ENCODE data around the gene ZMIZ1. TPM values are rescaled to one million over a fixed set of nuclear protein-coding genes. Genes with fewer than 3 reads are reported as not detected.

ZMIZ1 gene
- total RNA-seq, 1 experiment from 2014 or later = 23.5 TPM

DNA sequence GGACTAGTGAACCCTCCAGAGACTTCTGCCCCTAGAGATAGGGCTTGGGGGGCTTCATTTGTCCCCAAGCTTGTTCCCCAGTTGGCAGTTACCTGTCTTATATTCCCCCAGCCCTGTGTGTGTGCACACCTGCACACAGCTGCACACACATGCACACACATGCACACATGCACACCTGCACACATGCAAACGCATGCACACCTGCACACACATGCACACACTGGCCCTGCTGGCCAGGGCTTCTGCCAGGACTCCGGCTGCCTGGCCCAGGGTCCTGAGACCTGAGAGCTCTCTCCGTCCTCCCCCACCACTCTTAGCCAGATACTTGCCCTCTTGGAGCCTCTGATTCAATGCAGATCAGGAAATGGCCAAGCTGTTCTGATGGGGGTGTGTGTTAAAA is 6.7 kb downstream of the ZMIZ1 start:
- TF ChIP-seq CTCF (IDR thresholded peaks at IDR 0.05; ENCODE audit: unreplicated experiment) = no peak
- peaks cover 75% of the 10 kb centered on the region for H3K4me1 Mint-ChIP-seq (ENCODE audit: low read depth, unreplicated experiment)
- BruUV-seq (replicated peaks) = no TSS peak
- CTCF ChIA-PET = interaction anchor here (1.1 to 1.8 kb wide), 2 partner anchors 8 to 36 kb away, joined by 3 to 4 read pairs; no protein-coding TSS in a partner anchor
- H3K27me3 Mint-ChIP-seq (ENCODE audit: unreplicated experiment) = no peaks in the 10 kb centered on the region
- no peaks in the 10 kb centered on the region for H3K9me3 Mint-ChIP-seq (ENCODE audit: low read depth, unreplicated experiment)
- intact Hi-C loops (cut with micrococcal nuclease; ENCODE audit: unreplicated experiment) = no loop called here
- no peak overlapping the region for H3K27ac Mint-ChIP-seq (ENCODE audit: unreplicated experiment)
- H3K4me3 Mint-ChIP-seq (ENCODE audit: low read depth, unreplicated experiment) = no peak overlapping the region
- no peak for DNase-seq
- peaks cover 38% of the 10 kb centered on the region for H3K36me3 Mint-ChIP-seq (ENCODE audit: insufficient read depth, unreplicated experiment)

DNA sequence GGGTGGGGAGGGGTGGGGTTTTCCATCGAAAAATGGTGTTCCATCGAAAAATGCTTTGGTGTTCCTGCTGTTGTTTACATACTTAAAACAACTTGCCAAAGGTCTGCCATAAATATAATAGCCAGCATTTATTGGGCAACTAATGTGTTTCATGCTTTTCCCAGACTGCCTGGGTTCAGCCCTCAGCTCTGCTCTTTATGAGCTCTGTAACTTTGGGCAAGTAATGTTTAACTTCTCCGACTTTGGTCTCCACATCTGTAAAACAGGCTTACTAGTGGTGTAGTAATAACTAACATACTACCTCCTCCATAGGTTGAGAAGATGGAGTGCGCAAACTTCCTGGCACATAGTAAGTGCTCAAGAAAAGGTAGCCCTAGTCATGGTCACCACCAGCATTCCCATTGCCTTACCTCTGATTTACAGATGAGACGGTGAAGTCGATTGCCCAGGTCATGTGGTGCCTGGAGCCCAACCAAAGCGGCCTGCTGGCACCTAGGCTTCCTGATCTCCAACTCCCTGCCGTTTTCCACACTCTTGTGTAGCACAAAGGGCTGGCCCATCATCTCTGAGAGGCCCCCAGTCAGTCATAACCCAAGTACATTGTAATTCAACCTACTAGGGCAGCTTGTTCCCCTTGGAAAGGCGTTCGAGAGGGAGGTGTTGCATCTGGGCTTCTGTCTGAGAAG is 8.9 kb downstream of the ZMIZ1 start:
- Mint-ChIP-seq H3K4me1 (ENCODE audit: low read depth, unreplicated experiment) (peaks cover 69% of the 10 kb centered on the region), H3K36me3 (ENCODE audit: insufficient read depth, unreplicated experiment) (peaks cover 23% of the 10 kb centered on the region), H3K9me3 (ENCODE audit: low read depth, unreplicated experiment) (no peaks in the 10 kb centered on the region), H3K27ac (ENCODE audit: unreplicated experiment) (no peak overlapping the region), H3K4me3 (ENCODE audit: low read depth, unreplicated experiment) (no peak overlapping the region), H3K27me3 (ENCODE audit: unreplicated experiment) (no peaks in the 10 kb centered on the region)
- no peak for TF ChIP-seq CTCF (IDR thresholded peaks at IDR 0.05; ENCODE audit: unreplicated experiment)
- DNase-seq = no peak
- CTCF ChIA-PET = interaction anchor here (0.6 kb wide), 1 partner anchor 73 kb away, joined by 6 read pairs; no protein-coding TSS in a partner anchor
- no TSS peak for BruUV-seq (replicated peaks)
- intact Hi-C loops (cut with micrococcal nuclease; ENCODE audit: unreplicated experiment) = no loop called here

DNA sequence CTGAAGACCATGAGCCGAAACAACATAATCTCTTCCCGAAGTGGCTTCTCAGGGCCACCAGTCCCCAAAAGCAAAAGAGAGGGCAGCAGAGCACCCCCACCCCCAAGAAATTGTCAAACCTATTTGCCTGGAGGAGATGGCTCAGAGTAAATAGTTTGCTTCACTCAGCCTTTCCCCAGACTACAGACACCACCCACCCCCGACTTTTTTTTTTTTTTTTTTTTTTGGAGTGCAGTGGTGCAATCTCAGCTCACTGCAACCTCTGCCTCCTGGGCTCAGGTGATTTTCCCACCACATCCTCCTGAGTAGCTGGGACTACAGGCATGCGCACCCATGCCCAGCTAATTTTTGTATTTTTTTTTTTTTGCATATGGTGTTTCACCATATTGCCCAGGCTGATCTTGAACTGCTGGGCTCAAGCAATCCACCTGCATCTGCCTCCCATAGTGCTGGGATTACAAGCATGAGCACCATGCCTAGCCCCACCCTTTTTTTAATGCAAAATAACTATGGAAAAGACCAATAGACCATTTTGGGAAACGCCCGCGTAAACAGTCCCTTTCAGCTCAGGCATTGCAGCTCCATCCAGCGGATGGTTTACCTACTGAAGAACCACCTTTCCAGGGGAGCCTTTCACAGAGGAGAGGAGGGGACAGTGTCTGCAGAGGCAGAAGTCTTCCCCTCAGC is 9.7 kb downstream of the ZMIZ1 start:
- H3K27me3 Mint-ChIP-seq (ENCODE audit: unreplicated experiment) = no peaks in the 10 kb centered on the region
- CTCF ChIA-PET = interaction anchor here (0.6 to 0.7 kb wide), 3 partner anchors 55 to 72 kb away, joined by 3 to 6 read pairs (median 3); no protein-coding TSS in a partner anchor
- peaks cover 25% of the 10 kb centered on the region for H3K36me3 Mint-ChIP-seq (ENCODE audit: insufficient read depth, unreplicated experiment)
- no peak overlapping the region for H3K4me3 Mint-ChIP-seq (ENCODE audit: low read depth, unreplicated experiment)
- no peaks in the 10 kb centered on the region for H3K9me3 Mint-ChIP-seq (ENCODE audit: low read depth, unreplicated experiment)
- TF ChIP-seq CTCF (IDR thresholded peaks at IDR 0.05; ENCODE audit: unreplicated experiment) = no peak
- H3K27ac Mint-ChIP-seq (ENCODE audit: unreplicated experiment) = no peak overlapping the region
- no peak for DNase-seq
- H3K4me1 Mint-ChIP-seq (ENCODE audit: low read depth, unreplicated experiment) = peaks cover 69% of the 10 kb centered on the region
- no TSS peak for BruUV-seq (replicated peaks)
- intact Hi-C loops (cut with micrococcal nuclease; ENCODE audit: unreplicated experiment) = no loop called here

DNA sequence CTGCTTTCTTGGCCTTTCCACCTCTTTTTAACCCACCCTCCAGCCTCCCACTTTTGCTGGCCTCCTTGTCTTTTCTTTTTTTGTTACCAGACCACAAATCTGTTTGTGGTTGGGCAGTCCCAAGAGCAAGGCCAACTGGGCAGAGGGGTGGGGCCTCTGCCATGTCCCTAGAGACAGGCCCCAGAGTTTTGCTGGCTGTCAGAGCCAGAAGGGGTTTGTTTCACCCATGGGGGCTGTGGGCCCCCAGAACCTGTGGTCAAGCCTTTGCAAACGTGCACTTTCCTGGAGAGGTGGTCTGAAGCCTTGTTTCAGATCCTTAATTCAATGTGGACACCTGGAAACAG is 10.3 kb downstream of the ZMIZ1 start:
- H3K9me3 Mint-ChIP-seq (ENCODE audit: low read depth, unreplicated experiment) = no peaks in the 10 kb centered on the region
- intact Hi-C loops (cut with micrococcal nuclease; ENCODE audit: unreplicated experiment) = no loop called here
- CTCF ChIA-PET = interaction anchor here (0.6 kb wide), 1 partner anchor 54 kb away, joined by 3 read pairs; no protein-coding TSS in a partner anchor
- H3K27me3 Mint-ChIP-seq (ENCODE audit: unreplicated experiment) = no peaks in the 10 kb centered on the region
- no peak for DNase-seq
- peaks cover 69% of the 10 kb centered on the region for H3K4me1 Mint-ChIP-seq (ENCODE audit: low read depth, unreplicated experiment)
- H3K27ac Mint-ChIP-seq (ENCODE audit: unreplicated experiment) = no peak overlapping the region
- no TSS peak for BruUV-seq (replicated peaks)
- peaks cover 23% of the 10 kb centered on the region for H3K36me3 Mint-ChIP-seq (ENCODE audit: insufficient read depth, unreplicated experiment)
- no peak overlapping the region for H3K4me3 Mint-ChIP-seq (ENCODE audit: low read depth, unreplicated experiment)
- TF ChIP-seq CTCF (IDR thresholded peaks at IDR 0.05; ENCODE audit: unreplicated experiment) = no peak

Data from Calu3 (cell line).